ENCODE measurements around the gene TMEM30B.

The TMEM30B gene

DNA sequence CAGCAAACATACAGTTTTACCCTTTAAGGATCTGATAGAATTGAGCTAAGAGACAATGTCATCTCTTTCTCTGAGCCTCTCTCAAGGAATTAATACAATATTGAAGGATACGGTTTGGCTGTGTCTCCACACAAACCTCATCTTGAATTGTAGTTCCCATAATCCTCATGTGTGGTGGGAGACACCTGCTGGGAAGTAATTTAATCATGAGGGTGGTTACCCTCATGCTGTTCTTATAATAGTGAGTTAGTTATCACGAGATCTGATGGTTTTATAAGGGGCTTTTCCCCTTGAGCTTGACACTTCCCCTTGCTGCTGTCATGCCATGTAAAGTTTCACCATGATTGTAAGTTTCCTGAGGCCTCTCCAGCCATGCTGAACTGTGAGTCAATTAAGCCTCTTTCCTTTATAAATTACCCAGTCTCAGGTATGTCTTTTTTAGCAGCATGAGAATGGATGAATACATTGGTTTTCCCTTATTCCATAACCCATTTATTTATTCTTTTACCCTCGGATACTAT, 47.6 kb downstream of the TMEM30B start:
- DNase-seq (ENCODE audit: low spot score), result no peak

- no peak for DNase-seq (ENCODE audit: low spot score)
These were observed 49.3 kb downstream of the TMEM30B start for GRCh38 chr14:61231810-61232209.

DNA sequence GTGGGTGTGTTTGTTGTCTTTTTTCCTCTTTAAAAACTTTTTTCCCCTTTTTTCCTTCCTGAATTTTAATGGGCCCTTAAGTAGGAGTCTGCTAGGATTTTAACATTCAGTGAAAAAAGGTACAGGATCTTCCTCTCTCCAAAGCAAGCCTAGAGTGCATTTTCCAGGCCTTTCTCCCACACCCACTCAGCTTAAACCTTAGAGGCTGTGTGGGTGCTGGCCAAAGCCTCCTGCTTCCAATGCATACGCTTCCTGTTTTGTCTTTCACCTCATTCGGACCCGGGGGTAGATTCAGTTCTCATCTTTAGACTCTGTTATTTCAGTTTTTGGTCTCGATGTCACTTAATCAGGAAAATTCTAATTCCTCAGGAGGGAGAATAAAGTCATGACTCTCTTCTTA, 51.2 kb downstream of the TMEM30B start:
- DNase-seq (ENCODE audit: low spot score), result no peak

DNA sequence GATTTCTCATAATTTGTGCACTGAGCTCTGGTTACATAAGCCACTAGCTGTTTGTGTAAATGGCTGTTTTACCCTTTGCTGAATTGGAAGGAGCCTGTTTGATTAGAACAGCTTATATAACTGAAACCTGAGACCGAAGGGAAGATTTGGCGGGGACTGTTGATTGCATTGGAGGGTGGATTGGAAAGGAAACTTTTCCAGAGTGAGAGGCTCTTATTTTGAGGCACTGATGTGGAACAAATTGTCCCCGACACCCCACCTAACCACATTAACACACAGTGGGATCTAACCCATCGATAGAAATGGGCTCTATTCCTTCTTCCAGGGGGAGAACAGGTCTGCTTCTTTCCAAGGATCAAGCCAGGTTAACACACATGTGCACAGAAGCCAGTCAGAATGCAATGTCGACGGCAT, 51.7 kb downstream of the TMEM30B start:
- DNase-seq (ENCODE audit: low spot score), result no peak

DNA sequence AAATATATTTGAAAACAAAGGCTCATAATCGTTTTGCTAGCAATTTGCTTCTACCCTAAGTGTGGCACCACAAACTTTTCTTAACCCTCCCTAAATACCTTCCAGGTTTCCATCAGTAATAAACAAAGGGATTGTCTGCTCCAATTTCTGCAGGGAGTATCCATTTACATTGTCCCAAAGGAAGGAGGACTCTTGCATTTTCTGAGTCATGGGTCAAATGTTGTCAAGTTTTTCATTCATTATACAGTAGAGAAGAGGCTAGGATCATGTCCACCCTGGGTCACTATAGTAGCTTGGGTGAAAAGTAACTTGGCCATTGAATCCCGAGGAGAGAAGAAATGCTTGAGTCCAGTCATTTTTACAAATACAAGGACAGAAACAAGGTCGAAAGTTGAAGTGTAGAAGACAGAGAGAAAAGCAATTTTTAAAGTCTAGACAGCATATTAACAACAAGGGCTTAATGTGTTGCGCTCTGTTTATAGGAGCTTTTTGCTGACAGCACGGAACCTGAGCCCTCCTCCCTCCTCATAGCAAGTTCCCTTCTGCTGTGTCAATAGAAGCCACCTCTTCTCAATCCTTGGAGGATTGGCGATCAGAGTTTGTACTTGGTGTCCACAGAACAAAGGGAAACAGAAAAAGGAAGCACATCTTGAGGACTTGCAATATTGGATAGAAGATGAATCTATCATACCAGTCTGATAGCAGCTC, 53.1 kb downstream of the TMEM30B start:
- no peak for DNase-seq (ENCODE audit: low spot score)
